HL-60 (cell line): ENCODE data around the gene CEP112.

Experiments used
- DNase-seq, 2 experiments: peaks; one replicate each; pipeline ENCODE4 v3.0.0-alpha.2; 2010 to 2020; ENCODE audit warnings: low read depth in 1 of 2, low spot score in 1 of 2
- H3K27ac ChIP-seq: fragments of 250-450 bp; sonication (Bioruptor Pico); replicated peaks from 2 replicates; pipeline ENCODE4 v1.5.1; 2020; ENCODE audit warnings: mild to moderate bottlenecking, moderate library complexity
- H3K27me3 ChIP-seq: fragments of 250-450 bp; sonication (Bioruptor Pico); 2 replicates; pipeline ENCODE4 v1.5.1; 2021; ENCODE audit warnings: mild to moderate bottlenecking, moderate library complexity; ENCODE audit not compliant: insufficient read depth, poor library complexity, severe bottlenecking
- H3K4me3 ChIP-seq: replicated peaks from 2 replicates; pipeline ENCODE4 v1.5.1; 2011; ENCODE audit warnings: mild to moderate bottlenecking, control low read depth, low read length; ENCODE audit not compliant: insufficient read depth
- GABPA ChIP-seq: IDR thresholded peaks from 2 replicates; pipeline ENCODE4 v1.6.1; 2012; ENCODE audit warnings: low read depth
- POLR2AphosphoS5 ChIP-seq: IDR thresholded peaks from 2 replicates; pipeline ENCODE4 v1.6.1; 2012; ENCODE audit warnings: low read depth
- SPI1 ChIP-seq: IDR thresholded peaks from 2 replicates; pipeline ENCODE4 v1.6.1; 2012; ENCODE audit warnings: low read depth, mild to moderate bottlenecking, borderline replicate concordance
- TF ChIP-seq, protein P1 (sequence below): IDR thresholded peaks from 2 replicates; pipeline ENCODE4 v1.6.1; 2012; ENCODE audit warnings: low read depth; ENCODE audit not compliant: insufficient replicate concordance
- TF ChIP-seq, protein P2 (sequence below): IDR thresholded peaks from one replicate; pipeline ENCODE4 v1.5.1; 2011; ENCODE audit warnings: low read length, control low read depth, inconsistent platforms; ENCODE audit not compliant: insufficient read depth

CEP112 gene

DNA sequence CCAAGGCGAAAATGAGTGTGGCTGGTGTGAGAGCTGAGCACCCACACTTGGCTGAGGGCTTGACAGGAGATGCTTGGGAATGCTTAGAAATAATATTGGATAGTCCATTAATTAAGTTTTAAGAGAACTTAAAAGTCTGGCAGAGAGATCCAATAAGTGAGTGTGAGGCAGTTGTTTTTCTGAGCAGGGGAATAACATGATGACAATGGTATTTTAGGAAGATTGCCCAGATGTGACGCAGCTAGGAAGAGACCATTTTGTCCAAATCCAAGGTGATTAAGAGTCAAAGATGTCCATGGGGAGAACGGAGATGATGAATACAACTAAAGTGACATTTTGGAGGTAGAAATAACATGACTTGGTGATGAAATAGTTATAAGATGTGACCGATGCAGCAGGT, 527.7 kb downstream of the CEP112 start:
- Histone ChIP-seq H3K27me3 (no peaks in the 10 kb centered on the region), H3K4me3 (no peak overlapping the region), H3K27ac (no peak overlapping the region)
- TF ChIP-seq, protein P1, sequence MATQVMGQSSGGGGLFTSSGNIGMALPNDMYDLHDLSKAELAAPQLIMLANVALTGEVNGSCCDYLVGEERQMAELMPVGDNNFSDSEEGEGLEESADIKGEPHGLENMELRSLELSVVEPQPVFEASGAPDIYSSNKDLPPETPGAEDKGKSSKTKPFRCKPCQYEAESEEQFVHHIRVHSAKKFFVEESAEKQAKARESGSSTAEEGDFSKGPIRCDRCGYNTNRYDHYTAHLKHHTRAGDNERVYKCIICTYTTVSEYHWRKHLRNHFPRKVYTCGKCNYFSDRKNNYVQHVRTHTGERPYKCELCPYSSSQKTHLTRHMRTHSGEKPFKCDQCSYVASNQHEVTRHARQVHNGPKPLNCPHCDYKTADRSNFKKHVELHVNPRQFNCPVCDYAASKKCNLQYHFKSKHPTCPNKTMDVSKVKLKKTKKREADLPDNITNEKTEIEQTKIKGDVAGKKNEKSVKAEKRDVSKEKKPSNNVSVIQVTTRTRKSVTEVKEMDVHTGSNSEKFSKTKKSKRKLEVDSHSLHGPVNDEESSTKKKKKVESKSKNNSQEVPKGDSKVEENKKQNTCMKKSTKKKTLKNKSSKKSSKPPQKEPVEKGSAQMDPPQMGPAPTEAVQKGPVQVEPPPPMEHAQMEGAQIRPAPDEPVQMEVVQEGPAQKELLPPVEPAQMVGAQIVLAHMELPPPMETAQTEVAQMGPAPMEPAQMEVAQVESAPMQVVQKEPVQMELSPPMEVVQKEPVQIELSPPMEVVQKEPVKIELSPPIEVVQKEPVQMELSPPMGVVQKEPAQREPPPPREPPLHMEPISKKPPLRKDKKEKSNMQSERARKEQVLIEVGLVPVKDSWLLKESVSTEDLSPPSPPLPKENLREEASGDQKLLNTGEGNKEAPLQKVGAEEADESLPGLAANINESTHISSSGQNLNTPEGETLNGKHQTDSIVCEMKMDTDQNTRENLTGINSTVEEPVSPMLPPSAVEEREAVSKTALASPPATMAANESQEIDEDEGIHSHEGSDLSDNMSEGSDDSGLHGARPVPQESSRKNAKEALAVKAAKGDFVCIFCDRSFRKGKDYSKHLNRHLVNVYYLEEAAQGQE = no peak
- TF ChIP-seq GABPA = no peak
- no peak for DNase-seq

DNA sequence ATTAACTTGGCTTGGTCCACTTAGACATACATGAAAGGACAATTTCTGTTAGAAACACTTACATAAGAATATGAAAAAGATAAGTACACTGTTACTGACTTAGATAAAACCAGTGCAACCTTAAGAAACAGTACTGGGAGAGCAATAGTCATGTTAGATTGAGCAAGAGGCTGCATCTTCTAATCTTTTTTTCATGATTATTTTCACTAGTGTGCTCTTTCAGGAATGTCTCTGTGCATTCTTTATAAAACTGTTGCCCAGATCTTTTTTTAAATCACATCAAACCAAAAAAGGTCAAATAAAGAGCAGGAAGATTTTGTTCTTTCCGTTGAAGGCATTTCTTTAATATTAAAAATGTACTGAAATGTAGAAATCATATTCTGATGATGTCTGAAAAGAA, 529.7 kb downstream of the CEP112 start:
- Histone ChIP-seq H3K27me3 (no peaks in the 10 kb centered on the region), H3K27ac (no peak overlapping the region), H3K4me3 (no peak overlapping the region)
- DNase-seq = no peak
- no peak for TF ChIP-seq SPI1
- TF ChIP-seq, protein P1 = no peak
- no peak for TF ChIP-seq POLR2AphosphoS5
- TF ChIP-seq, protein P2, sequence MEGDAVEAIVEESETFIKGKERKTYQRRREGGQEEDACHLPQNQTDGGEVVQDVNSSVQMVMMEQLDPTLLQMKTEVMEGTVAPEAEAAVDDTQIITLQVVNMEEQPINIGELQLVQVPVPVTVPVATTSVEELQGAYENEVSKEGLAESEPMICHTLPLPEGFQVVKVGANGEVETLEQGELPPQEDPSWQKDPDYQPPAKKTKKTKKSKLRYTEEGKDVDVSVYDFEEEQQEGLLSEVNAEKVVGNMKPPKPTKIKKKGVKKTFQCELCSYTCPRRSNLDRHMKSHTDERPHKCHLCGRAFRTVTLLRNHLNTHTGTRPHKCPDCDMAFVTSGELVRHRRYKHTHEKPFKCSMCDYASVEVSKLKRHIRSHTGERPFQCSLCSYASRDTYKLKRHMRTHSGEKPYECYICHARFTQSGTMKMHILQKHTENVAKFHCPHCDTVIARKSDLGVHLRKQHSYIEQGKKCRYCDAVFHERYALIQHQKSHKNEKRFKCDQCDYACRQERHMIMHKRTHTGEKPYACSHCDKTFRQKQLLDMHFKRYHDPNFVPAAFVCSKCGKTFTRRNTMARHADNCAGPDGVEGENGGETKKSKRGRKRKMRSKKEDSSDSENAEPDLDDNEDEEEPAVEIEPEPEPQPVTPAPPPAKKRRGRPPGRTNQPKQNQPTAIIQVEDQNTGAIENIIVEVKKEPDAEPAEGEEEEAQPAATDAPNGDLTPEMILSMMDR = no peak
- no peak for TF ChIP-seq GABPA

- Histone ChIP-seq H3K27me3 (no peaks in the 10 kb centered on the region), H3K4me3 (no peak overlapping the region), H3K27ac (no peak overlapping the region)
- DNase-seq = no peak
- TF ChIP-seq SPI1 (no peak), GABPA (no peak), POLR2AphosphoS5 (no peak)
- TF ChIP-seq, protein P2 = no peak
- TF ChIP-seq, protein P1 = no peak
These were observed 531.0 kb downstream of the CEP112 start for GRCh38 chr17:65660947-65661346.

DNA sequence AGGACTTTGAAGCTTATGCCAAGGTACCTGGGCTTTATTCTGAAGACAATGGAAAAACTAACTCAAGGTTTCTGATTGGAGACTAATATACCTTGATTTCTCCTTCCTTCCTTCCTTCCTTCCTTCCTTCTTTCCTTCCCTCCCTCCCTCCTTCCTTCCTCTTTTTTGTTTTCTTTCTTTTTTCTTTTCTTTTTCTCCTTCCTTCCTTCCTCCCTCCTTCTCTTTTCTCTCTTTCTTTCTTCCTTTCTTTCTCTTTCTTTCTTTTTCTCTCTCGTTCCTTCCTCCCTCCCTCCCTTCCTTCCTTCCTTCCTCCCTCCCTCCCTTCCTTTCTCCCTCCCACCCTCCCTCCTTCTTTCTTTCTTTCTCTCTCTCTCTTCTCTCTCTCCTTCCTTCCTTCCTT, 531.9 kb downstream of the CEP112 start:
- Histone ChIP-seq H3K4me3 (no peak overlapping the region), H3K27ac (no peak overlapping the region), H3K27me3 (no peaks in the 10 kb centered on the region)
- no peak for DNase-seq
- TF ChIP-seq POLR2AphosphoS5 = no peak
- TF ChIP-seq, protein P1 = no peak
- TF ChIP-seq GABPA = no peak
- TF ChIP-seq SPI1 = no peak
- TF ChIP-seq, protein P2 = no peak
